ENCODE results near the gene TLX2. TPM values are rescaled to one million over a fixed set of nuclear protein-coding genes. Genes with fewer than 3 reads are reported as not detected.

TLX2 gene
- polyA plus RNA-seq, 3 donors: not detected

DNA sequence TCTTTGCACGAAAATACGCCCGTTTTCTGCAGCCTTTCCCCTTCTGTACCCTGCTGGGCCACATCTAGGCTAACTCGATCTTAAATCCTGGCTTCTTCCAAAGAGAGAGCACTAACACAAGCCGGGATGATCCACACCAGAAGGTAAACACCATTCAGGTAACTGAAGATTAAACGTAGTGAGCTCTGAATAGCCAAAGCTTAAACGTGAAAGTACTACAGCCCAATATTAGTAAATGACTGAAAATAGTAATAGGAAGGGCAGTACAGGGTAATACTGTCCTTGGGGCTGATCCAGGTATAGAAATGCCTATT lies 41.3 kb upstream of the TLX2 start:
- Histone ChIP-seq H3K4me3 (replicated peaks in 1 of 3; ENCODE audit: low read depth in 2 of 3, low read length in 3 of 3) (peak overlapping the region; percentile 38 to 92 (median 62)), H3K9ac (ENCODE audit: insufficient read depth, low read length, poor library complexity, severe bottlenecking) (peak overlapping the region; percentile 85), H3K9me3 (replicated peaks in 1 of 2; ENCODE audit: control insufficient read depth in 1 of 2, insufficient read depth in 1 of 2, low read length in 2 of 2) (no peaks in the 10 kb centered on the region), H3K27me3 (ENCODE audit: control insufficient read depth in 2 of 2, insufficient read depth in 2 of 2, low read length in 2 of 2) (no peaks in the 10 kb centered on the region), H3K27ac (ENCODE audit: low read depth in 1 of 2, low read length in 2 of 2) (peak overlapping the region; percentile 89 to 97), H3K36me3 (replicated peaks in 1 of 2; ENCODE audit: control insufficient read depth in 1 of 2, insufficient read depth in 2 of 2, low read length in 2 of 2) (peaks cover 14 to 19% of the 10 kb centered on the region in 2 donors), H2AFZ (ENCODE audit: insufficient read depth, low read depth, low read length, poor library complexity, severe bottlenecking) (peak overlapping the region; percentile 99), H3K4me1 (ENCODE audit: control insufficient read depth in 1 of 2, insufficient read depth in 2 of 2, low read length in 2 of 2) (peaks cover 35 to 41% of the 10 kb centered on the region in 2 donors), H3K4me2 (replicated peaks; ENCODE audit: extremely low read depth, low read length, poor library complexity, severe bottlenecking) (peak overlapping the region; percentile 92), H3K79me2 (ENCODE audit: insufficient read depth, low read length) (peaks cover 17% of the 10 kb centered on the region), H4K20me1 (ENCODE audit: insufficient read depth, low read length) (peaks cover 8% of the 10 kb centered on the region)
- peaks cover 0 to 3% (median 0%) of the 10 kb centered on the region in 7 donors for H3K9me3 Mint-ChIP-seq
- intact Hi-C loops (cut with micrococcal nuclease): no loop called here
- peaks cover 0 to 2% (median 0%) of the 10 kb centered on the region in 3 donors for H3K27me3 Mint-ChIP-seq (ENCODE audit: low read depth in 3 of 3)
- H3K36me3 Mint-ChIP-seq: peaks cover 19 to 33% of the 10 kb centered on the region in 2 donors
- WGBS (ENCODE audit: insufficient coverage): 0% methylated on average over 4 of the region's 7 CpGs
- peak overlapping the region; percentile 92 to 97 for H3K4me3 Mint-ChIP-seq
- peak overlapping the region; percentile 92 to 98 (median 98) for H3K27ac Mint-ChIP-seq
- TF ChIP-seq, protein P1, sequence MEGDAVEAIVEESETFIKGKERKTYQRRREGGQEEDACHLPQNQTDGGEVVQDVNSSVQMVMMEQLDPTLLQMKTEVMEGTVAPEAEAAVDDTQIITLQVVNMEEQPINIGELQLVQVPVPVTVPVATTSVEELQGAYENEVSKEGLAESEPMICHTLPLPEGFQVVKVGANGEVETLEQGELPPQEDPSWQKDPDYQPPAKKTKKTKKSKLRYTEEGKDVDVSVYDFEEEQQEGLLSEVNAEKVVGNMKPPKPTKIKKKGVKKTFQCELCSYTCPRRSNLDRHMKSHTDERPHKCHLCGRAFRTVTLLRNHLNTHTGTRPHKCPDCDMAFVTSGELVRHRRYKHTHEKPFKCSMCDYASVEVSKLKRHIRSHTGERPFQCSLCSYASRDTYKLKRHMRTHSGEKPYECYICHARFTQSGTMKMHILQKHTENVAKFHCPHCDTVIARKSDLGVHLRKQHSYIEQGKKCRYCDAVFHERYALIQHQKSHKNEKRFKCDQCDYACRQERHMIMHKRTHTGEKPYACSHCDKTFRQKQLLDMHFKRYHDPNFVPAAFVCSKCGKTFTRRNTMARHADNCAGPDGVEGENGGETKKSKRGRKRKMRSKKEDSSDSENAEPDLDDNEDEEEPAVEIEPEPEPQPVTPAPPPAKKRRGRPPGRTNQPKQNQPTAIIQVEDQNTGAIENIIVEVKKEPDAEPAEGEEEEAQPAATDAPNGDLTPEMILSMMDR (IDR thresholded peaks at IDR 0.05): no peak
- DNase-seq: no peak
- peaks cover 31% of the 10 kb centered on the region for H3K4me1 Mint-ChIP-seq

DNA sequence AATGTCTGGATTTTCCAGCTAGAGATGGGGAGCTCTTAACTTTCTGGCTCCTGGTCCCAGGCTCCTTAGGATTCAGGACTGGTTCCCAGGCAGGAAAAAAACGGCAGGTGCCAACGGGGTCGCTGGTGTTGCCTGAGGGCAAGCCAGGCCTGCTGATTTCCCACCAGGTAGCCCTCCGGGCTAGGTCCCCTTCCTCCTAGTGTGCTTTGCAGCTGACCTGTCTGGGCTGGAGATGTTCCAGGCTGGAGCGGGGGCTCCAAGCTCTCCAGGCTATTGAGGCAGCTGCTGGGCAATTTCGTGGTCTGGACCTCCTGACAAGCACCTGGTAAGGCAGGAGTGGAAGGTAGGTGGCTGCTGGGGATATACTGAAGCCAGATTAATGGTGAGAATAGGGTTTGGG lies 39.8 kb upstream of the TLX2 start:
- H3K4me2 ChIP-seq (replicated peaks; ENCODE audit: extremely low read depth, low read length, poor library complexity, severe bottlenecking): no peak overlapping the region
- H3K4me1 ChIP-seq (ENCODE audit: control insufficient read depth in 1 of 2, insufficient read depth in 2 of 2, low read length in 2 of 2): peaks cover 35 to 41% of the 10 kb centered on the region in 2 donors
- H3K27ac ChIP-seq (ENCODE audit: low read depth in 1 of 2, low read length in 2 of 2): no peak overlapping the region
- no peak overlapping the region for H3K4me3 Mint-ChIP-seq
- H4K20me1 ChIP-seq (ENCODE audit: insufficient read depth, low read length): peaks cover 8% of the 10 kb centered on the region
- no peak overlapping the region for H2AFZ ChIP-seq (ENCODE audit: insufficient read depth, low read depth, low read length, poor library complexity, severe bottlenecking)
- DNase-seq: no peak
- H3K36me3 ChIP-seq (replicated peaks in 1 of 2; ENCODE audit: control insufficient read depth in 1 of 2, insufficient read depth in 2 of 2, low read length in 2 of 2): peaks cover 14 to 22% of the 10 kb centered on the region in 2 donors
- WGBS (ENCODE audit: insufficient coverage): 98% methylated on average over 6 of the region's 6 CpGs
- TF ChIP-seq, protein P1 (IDR thresholded peaks at IDR 0.05): no peak
- no peak overlapping the region for H3K4me3 ChIP-seq (replicated peaks in 1 of 3; ENCODE audit: low read depth in 2 of 3, low read length in 3 of 3)
- H3K27ac Mint-ChIP-seq: no peak overlapping the region
- peaks cover 0 to 2% (median 2%) of the 10 kb centered on the region in 3 donors for H3K27me3 Mint-ChIP-seq (ENCODE audit: low read depth in 3 of 3)
- H3K4me1 Mint-ChIP-seq: peaks cover 35% of the 10 kb centered on the region
- H3K9ac ChIP-seq (ENCODE audit: insufficient read depth, low read length, poor library complexity, severe bottlenecking): no peak overlapping the region
- no peaks in the 10 kb centered on the region for H3K9me3 ChIP-seq (replicated peaks in 1 of 2; ENCODE audit: control insufficient read depth in 1 of 2, insufficient read depth in 1 of 2, low read length in 2 of 2)
- H3K27me3 ChIP-seq (ENCODE audit: control insufficient read depth in 2 of 2, insufficient read depth in 2 of 2, low read length in 2 of 2): no peaks in the 10 kb centered on the region
- peaks cover 0 to 3% (median 0%) of the 10 kb centered on the region in 7 donors for H3K9me3 Mint-ChIP-seq
- H3K36me3 Mint-ChIP-seq: peaks cover 23 to 39% of the 10 kb centered on the region in 2 donors
- peaks cover 18% of the 10 kb centered on the region for H3K79me2 ChIP-seq (ENCODE audit: insufficient read depth, low read length)
- intact Hi-C loops (cut with micrococcal nuclease): no loop called here

Measured in CD14-positive monocyte (primary cell).